H1 (cell line): ENCODE results near the gene ZNF397. TPM values are rescaled to one million over a fixed set of nuclear protein-coding genes. Genes with fewer than 3 reads are reported as not detected.

ENCODE experiments used
- CTCF ChIA-PET: fragments of 300-600 bp; sonication (Branson Sonifier 250); formaldehyde crosslinking; loops from one replicate; lab custom pipeline; 2021; ENCODE audit not compliant: partially characterized antibody; lab: Charles Lee
- POLR2A ChIA-PET: fragments of 300-600 bp; sonication (Branson Sonifier 250); formaldehyde crosslinking; loops from one replicate; lab custom pipeline; 2021; ENCODE audit warnings: inconsistent platforms; ENCODE audit not compliant: partially characterized antibody; lab: Charles Lee
- DNase-seq, 2 experiments: peaks; one replicate each; pipeline versions ENCODE4 v3.0.0 to v3.0.0-alpha.2; 2010 to 2022; ENCODE audit warnings: low spot score in 2 of 2, low read depth in 1 of 2, mixed read lengths in 1 of 2
- FAIRE-seq: peaks from 2 replicates; lab custom pipeline; 2011; peaks lifted over from hg19 to GRCh38; lab: Jason Lieb, UNC
- H2AFZ ChIP-seq: 2 replicates; pipeline ENCODE4 v1.8.1; 2012; ENCODE audit warnings: low read length, inconsistent platforms
- H2AK5ac ChIP-seq: 2 replicates; pipeline ENCODE4 v1.6.1; 2013; ENCODE audit warnings: low read depth, low read length
- H2BK120ac ChIP-seq: replicated peaks from 2 replicates; pipeline ENCODE3; 2013; ENCODE audit warnings: low read depth, low read length, inconsistent platforms
- H2BK12ac ChIP-seq: 2 replicates; pipeline ENCODE4 v1.6.1; 2013; ENCODE audit warnings: low read depth, low read length
- H2BK15ac ChIP-seq: 2 replicates; pipeline ENCODE4 v1.6.1; 2013; ENCODE audit warnings: low read length
- H2BK20ac ChIP-seq: 2 replicates; pipeline ENCODE4 v1.6.1; 2013; ENCODE audit warnings: low read length
- H2BK5ac ChIP-seq: 2 replicates; pipeline ENCODE4 v1.6.1; 2013; ENCODE audit warnings: low read depth, low read length
- H3K14ac ChIP-seq: 2 replicates; pipeline ENCODE4 v1.6.1; 2013; ENCODE audit warnings: inconsistent platforms; ENCODE audit not compliant: insufficient read length
- H3K18ac ChIP-seq: 2 replicates; pipeline ENCODE4 v1.6.1; 2013; ENCODE audit warnings: low read length; ENCODE audit errors: extremely low read depth
- H3K23ac ChIP-seq: 2 replicates; pipeline ENCODE4 v1.6.1; 2013; ENCODE audit warnings: inconsistent platforms; ENCODE audit not compliant: insufficient read length
- H3K23me2 ChIP-seq: 2 replicates; pipeline ENCODE4 v1.6.1; 2013; ENCODE audit warnings: low read depth, low read length
- H3K27ac ChIP-seq: 2 replicates; pipeline ENCODE4 v1.6.1; 2011; ENCODE audit warnings: low read depth, low read length, inconsistent platforms
- H3K27me3 ChIP-seq, 4 experiments: replicated peaks in 1 of 4; 1 replicate in 1 of 4; 2 replicates in 3 of 4; pipeline versions ENCODE4 v1.6.1 to v1.8.1; 2011 to 2013; ENCODE audit warnings: low read length in 3 of 4, mild to moderate bottlenecking in 3 of 4, inconsistent platforms in 2 of 4, mixed read lengths in 2 of 4, moderate library complexity in 1 of 4; ENCODE audit not compliant: control insufficient read depth in 3 of 4, insufficient read depth in 3 of 4; ENCODE audit errors: extremely low read depth in 1 of 4
- H3K36me3 ChIP-seq, 4 experiments: 2 replicates each; pipeline versions ENCODE4 v1.6.1 to v1.8.1; 2011 to 2013; ENCODE audit warnings: mild to moderate bottlenecking in 4 of 4, low read length in 3 of 4, moderate library complexity in 2 of 4, control low read depth in 1 of 4, inconsistent platforms in 1 of 4; ENCODE audit not compliant: insufficient read depth in 4 of 4, control insufficient read depth in 2 of 4
- H3K4ac ChIP-seq: replicated peaks from 2 replicates; pipeline ENCODE3; 2013; ENCODE audit warnings: low read length, low read depth, mixed read lengths, inconsistent platforms; ENCODE audit not compliant: insufficient read length
- H3K4me1 ChIP-seq, 4 experiments: replicated peaks in 1 of 4; 1 replicate in 1 of 4; 2 replicates in 3 of 4; pipeline versions ENCODE4 v1.6.1 to v1.8.1; 2011 to 2013; ENCODE audit warnings: low read length in 3 of 4, inconsistent platforms in 2 of 4, mixed read lengths in 1 of 4; ENCODE audit not compliant: insufficient read depth in 4 of 4, control insufficient read depth in 3 of 4
- H3K4me2 ChIP-seq, 2 experiments: 2 replicates each; pipeline versions ENCODE4 v1.6.1 to v1.8.1; 2011 to 2013; ENCODE audit warnings: low read depth in 2 of 2, low read length in 2 of 2, control low read depth in 1 of 2, inconsistent platforms in 1 of 2, mild to moderate bottlenecking in 1 of 2; ENCODE audit not compliant: insufficient read depth in 1 of 2
- H3K4me3 ChIP-seq, 4 experiments: fragments of 200-600, 300-600 bp in 1 of 4; sonication (generic), shearing (Covaris generic), sonication (Bioruptor Twin) in 1 of 4; 2 replicates each; pipeline versions ENCODE4 v1.5.1 to v1.8.1; 2011 to 2016; ENCODE audit warnings: low read length in 4 of 4, low read depth in 3 of 4, control low read depth in 2 of 4, inconsistent platforms in 2 of 4, mild to moderate bottlenecking in 2 of 4, mixed read lengths in 1 of 4, moderate library complexity in 1 of 4; ENCODE audit not compliant: insufficient read depth in 2 of 4; ENCODE audit errors: extremely low read depth in 1 of 4
- H3K56ac ChIP-seq: replicated peaks from 2 replicates; pipeline ENCODE3; 2013; ENCODE audit warnings: low read depth, mild to moderate bottlenecking, mixed read lengths, low read length, inconsistent platforms; ENCODE audit not compliant: insufficient read length
- H3K79me1 ChIP-seq: 2 replicates; pipeline ENCODE4 v1.6.1; 2013; ENCODE audit warnings: low read depth, low read length, control low read depth
- H3K79me2 ChIP-seq, 2 experiments: 2 replicates each; pipeline versions ENCODE4 v1.6.1 to v1.8.1; 2012 to 2013; ENCODE audit warnings: low read length in 2 of 2, mild to moderate bottlenecking in 2 of 2, inconsistent platforms in 1 of 2; ENCODE audit not compliant: insufficient read depth in 2 of 2, control insufficient read depth in 1 of 2
- H3K9ac ChIP-seq, 4 experiments: replicated peaks in 1 of 4; 1 replicate in 1 of 4; 2 replicates in 3 of 4; pipeline versions ENCODE4 v1.6.1 to v1.8.1; 2011 to 2013; ENCODE audit warnings: low read depth in 3 of 4, low read length in 3 of 4, control low read depth in 2 of 4, mild to moderate bottlenecking in 2 of 4, moderate library complexity in 2 of 4, inconsistent platforms in 1 of 4; ENCODE audit errors: extremely low read depth in 1 of 4
- H3K9me3 ChIP-seq, 2 experiments: 2 replicates each; pipeline versions ENCODE4 v1.6.1 to v1.8.1; 2012 to 2013; ENCODE audit warnings: mild to moderate bottlenecking in 2 of 2, moderate library complexity in 2 of 2, control low read depth in 1 of 2, inconsistent platforms in 1 of 2, low read depth in 1 of 2, low read length in 1 of 2, mixed read lengths in 1 of 2; ENCODE audit not compliant: insufficient read depth in 2 of 2
- H4K20me1 ChIP-seq, 2 experiments: replicated peaks in 1 of 2; 2 replicates each; pipeline versions ENCODE3 to v1.8.1; 2011 to 2013; ENCODE audit warnings: inconsistent platforms in 2 of 2, low read length in 2 of 2, mild to moderate bottlenecking in 1 of 2; ENCODE audit not compliant: insufficient read depth in 2 of 2, control insufficient read depth in 1 of 2
- H4K5ac ChIP-seq: 2 replicates; pipeline ENCODE4 v1.6.1; 2013; ENCODE audit warnings: low read length, low read depth, mixed read lengths, inconsistent platforms; ENCODE audit not compliant: insufficient read length
- H4K8ac ChIP-seq: 2 replicates; pipeline ENCODE4 v1.8.0; 2013; ENCODE audit warnings: mild to moderate bottlenecking, moderate library complexity, low read length, inconsistent platforms; ENCODE audit not compliant: insufficient read depth; ENCODE audit errors: extremely low read depth
- H4K91ac ChIP-seq: replicated peaks from 2 replicates; pipeline ENCODE3; 2013; ENCODE audit warnings: low read length, mixed read lengths, inconsistent platforms; ENCODE audit not compliant: insufficient read length
- BCL11A ChIP-seq, 2 experiments: IDR thresholded peaks; one replicate each; pipeline ENCODE4 v1.6.1; 2011; ENCODE audit warnings: low read depth in 2 of 2, low read length in 2 of 2, mild to moderate bottlenecking in 2 of 2
- CREB1 ChIP-seq: IDR thresholded peaks from 2 replicates; pipeline ENCODE4 v1.6.1; 2012; ENCODE audit warnings: inconsistent platforms
- CTBP2 ChIP-seq: IDR thresholded peaks from 2 replicates; pipeline ENCODE4 v1.7.0; 2011; ENCODE audit warnings: borderline replicate concordance, mild to moderate bottlenecking, moderate library complexity, mixed read lengths, low read length; ENCODE audit not compliant: insufficient read depth, insufficient read length
- SP1 ChIP-seq: IDR thresholded peaks from 2 replicates; pipeline ENCODE4 v1.6.1; 2011; ENCODE audit warnings: low read depth, low read length
- SP4 ChIP-seq: IDR thresholded peaks from 2 replicates; pipeline ENCODE4 v1.6.1; 2012; ENCODE audit warnings: low read length, inconsistent platforms
- SRF ChIP-seq: IDR thresholded peaks from 2 replicates; pipeline ENCODE4 v1.6.1; 2011; ENCODE audit warnings: mild to moderate bottlenecking, low read depth, low read length, moderate library complexity
- TBP ChIP-seq: IDR thresholded peaks from 2 replicates; pipeline ENCODE4 v1.6.1; 2011; ENCODE audit warnings: low read depth, low read length, improper control_type of control experiment
- WGBS, 2 experiments: shearing (Covaris generic) in 1 of 2; methylation state at CpG; one replicate each; pipeline versions ENCODE4 v1.1.6 to v1.1.7; 2013 to 2015; ENCODE audit warnings: low lambda C conversion rate in 2 of 2, mixed read lengths in 2 of 2, inconsistent platforms in 1 of 2, low coverage in 1 of 2, missing lambda C conversion rate in 1 of 2; ENCODE audit not compliant: insufficient replicate concordance in 2 of 2, insufficient coverage in 1 of 2, insufficient read length in 1 of 2; ENCODE audit errors: extremely low coverage in 1 of 2, missing lambda C conversion rate in 1 of 2; 5-methylcytosine and 5-hydroxymethylcytosine counted together
- polyA plus RNA-seq, 7 experiments: library from polyadenylated mRNA; depleted of rRNA in 3 of 7; stranded (reverse) in 5 of 7; unstranded in 2 of 7; fragments of >200 nt in 5 of 7; fragments of 200-250 nt in 2 of 7; gene quantifications; 1 replicate in 5 of 7; 2 replicates in 1 of 7; 4 replicates in 1 of 7; pipeline versions ENCODE4 v1.2.1 to v1.2.3, GENCODE V29; 2011 to 2013; ENCODE audit warnings: missing spikeins in 2 of 7, mixed read lengths in 2 of 7
- total RNA-seq: library from RNA; stranded (reverse); fragmentation: NEBNext Ultra II Directional; extraction: Animal tissue kit (Norgen Biotek cat#: 25700); gene quantifications from 2 replicates; pipeline ENCODE4 v1.2.1, GENCODE V29; 2021
- TF ChIP-seq, protein P1 (sequence below): IDR thresholded peaks from 2 replicates; pipeline ENCODE4 v1.6.1; 2011; ENCODE audit warnings: low read depth, mild to moderate bottlenecking, low read length; ENCODE audit not compliant: insufficient read depth

Gene ZNF397
- total and polyA plus RNA-seq, 2 of the 8 experiments (the other 6 are each of a cell fraction or from before 2014, with no cell fraction given) = 9.8 to 39.5 TPM

DNA sequence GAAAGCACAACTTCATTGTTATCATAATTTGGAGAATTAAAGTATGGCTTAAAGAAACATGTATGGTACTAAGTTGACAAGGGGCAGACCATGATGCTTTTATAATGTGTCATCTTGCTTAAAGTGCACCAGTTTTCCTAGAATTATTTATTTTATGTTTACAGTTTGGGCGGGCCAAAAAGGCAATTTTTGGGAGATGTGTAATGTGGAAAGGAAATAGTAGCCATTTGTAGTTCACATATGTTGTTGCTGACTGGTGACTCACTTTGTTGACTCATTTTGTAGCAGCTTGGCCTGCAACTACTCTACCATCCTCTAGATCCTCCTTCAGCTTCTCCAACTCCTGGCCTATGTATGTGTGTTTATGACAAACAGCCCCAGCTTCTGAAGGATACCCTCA is 41.5 kb downstream of the ZNF397 start:
- FAIRE-seq = no peak
- CTCF ChIA-PET = interaction anchor here (1.1 kb wide), 1 partner anchor 20 kb away, joined by 3 read pairs; no protein-coding TSS in a partner anchor
- H4K91ac ChIP-seq = no peak overlapping the region
- H3K27me3 ChIP-seq = no peaks in the 10 kb centered on the region
- H3K27ac ChIP-seq = no peak overlapping the region
- no peak overlapping the region for H3K56ac ChIP-seq
- no peak overlapping the region for H4K5ac ChIP-seq
- peaks cover 29% of the 10 kb centered on the region in 2 experiments for H3K9me3 ChIP-seq
- no peak overlapping the region for H2BK15ac ChIP-seq
- peaks cover 0 to 14% (median 5%) of the 10 kb centered on the region in 4 experiments; a peak in 5 of 8 replicates for H3K36me3 ChIP-seq
- no peak overlapping the region for H3K4me3 ChIP-seq
- H2BK5ac ChIP-seq = no peak overlapping the region
- no peak for DNase-seq
- H3K79me2 ChIP-seq = peaks cover 0 to 13% of the 10 kb centered on the region in 2 experiments; a peak in 2 of 4 replicates
- peaks cover 7% of the 10 kb centered on the region for H3K79me1 ChIP-seq
- TF ChIP-seq SP1 (no peak), SRF (no peak), SP4 (no peak), BCL11A (IDR thresholded peaks at IDR 0.05; ENCODE audit: low read depth in 2 of 2, low read length in 2 of 2) (no peak), CTBP2 (no peak), CREB1 (no peak), TBP (no peak)
- TF ChIP-seq, protein P1, sequence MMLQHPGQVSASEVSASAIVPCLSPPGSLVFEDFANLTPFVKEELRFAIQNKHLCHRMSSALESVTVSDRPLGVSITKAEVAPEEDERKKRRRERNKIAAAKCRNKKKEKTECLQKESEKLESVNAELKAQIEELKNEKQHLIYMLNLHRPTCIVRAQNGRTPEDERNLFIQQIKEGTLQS = no peak
- H3K4ac ChIP-seq = no peak overlapping the region
- H3K14ac ChIP-seq = no peak overlapping the region
- no peak overlapping the region for H3K18ac ChIP-seq
- POLR2A ChIA-PET = interaction anchor here (0.6 kb wide), 1 partner anchor 60 kb away, joined by 3 read pairs; no protein-coding TSS in a partner anchor
- WGBS, 2 experiments = 85% methylated on average over 1 of the region's 1 CpG; no CpG with 5 or more reads in 1 of the 2 experiments
- H2AK5ac ChIP-seq = no peak overlapping the region
- H2BK12ac ChIP-seq = no peak overlapping the region
- no peak overlapping the region for H2BK120ac ChIP-seq
- H3K23ac ChIP-seq = no peak overlapping the region
- H3K4me2 ChIP-seq = no peak overlapping the region
- H3K9ac ChIP-seq = no peak overlapping the region
- no peaks in the 10 kb centered on the region for H4K20me1 ChIP-seq
- no peaks in the 10 kb centered on the region for H3K4me1 ChIP-seq
- H3K23me2 ChIP-seq = no peaks in the 10 kb centered on the region
- no peak overlapping the region for H2AFZ ChIP-seq
- no peak overlapping the region for H4K8ac ChIP-seq
- no peak overlapping the region for H2BK20ac ChIP-seq
